CD1c-positive myeloid dendritic cell (primary cell): ENCODE measurements around the gene CHGA.

Source experiments
- DNase-seq: peaks from one replicate; pipeline ENCODE4 v3.0.0-alpha.2; 2016; ENCODE audit errors: extremely low spot score

Gene CHGA

GRCh38 chr14:92960706-92961566 is 38.0 kb downstream of the CHGA start:
- no peak for DNase-seq

- DNase-seq = no peak
Measured at GRCh38 chr14:92961567-92961855, 38.6 kb downstream of the CHGA start.

- no peak for DNase-seq
Measured at GRCh38 chr14:92962031-92962830, 39.3 kb downstream of the CHGA start.

- no peak for DNase-seq
Measured at GRCh38 chr14:92962831-92963095, 39.8 kb downstream of the CHGA start.

- no peak for DNase-seq
Measured at GRCh38 chr14:92963301-92964123, 40.6 kb downstream of the CHGA start.

- no peak for DNase-seq
Measured at GRCh38 chr14:92964124-92965109, 41.5 kb downstream of the CHGA start.

- peak; percentile 22 for DNase-seq
Measured at GRCh38 chr14:92965281-92965680, 42.3 kb downstream of the CHGA start.

- no peak for DNase-seq
Measured at GRCh38 chr14:92967346-92967926, 44.5 kb downstream of the CHGA start.

- peak; percentile 20 for DNase-seq
Measured at GRCh38 chr14:92968291-92969020, 45.5 kb downstream of the CHGA start.

GRCh38 chr14:92969430-92969829 is 46.5 kb downstream of the CHGA start:
- no peak for DNase-seq

GRCh38 chr14:92969871-92970270 is 46.9 kb downstream of the CHGA start:
- no peak for DNase-seq

GRCh38 chr14:92970271-92970670 is 47.3 kb downstream of the CHGA start:
- no peak for DNase-seq

- DNase-seq = no peak
Measured at GRCh38 chr14:92971601-92972180, 48.7 kb downstream of the CHGA start.

GRCh38 chr14:92973261-92973797 is 50.4 kb downstream of the CHGA start:
- peak; percentile 81 for DNase-seq

- DNase-seq = no peak
Measured at GRCh38 chr14:92973798-92974372, 50.9 kb downstream of the CHGA start.

- DNase-seq = peak; percentile 31
Measured at GRCh38 chr14:92974541-92975345, 51.8 kb downstream of the CHGA start.

GRCh38 chr14:92976268-92976667 is 53.3 kb downstream of the CHGA start:
- no peak for DNase-seq
